Endodermal cell (in vitro differentiated cells): Measurements from ENCODE around the gene KRT33A. TPM values are rescaled to one million over a fixed set of nuclear protein-coding genes. Genes with fewer than 3 reads are reported as not detected.

ENCODE experiments used
- DNase-seq: peaks from one replicate; pipeline ENCODE4 v3.0.0-alpha.2; 2017
- H3K27ac ChIP-seq: 2 replicates; pipeline ENCODE4 v1.5.1; 2013; ENCODE audit warnings: mild to moderate bottlenecking, low read depth, low read length, moderate library complexity
- H3K27me3 ChIP-seq: 2 replicates; pipeline ENCODE4 v1.6.1; 2013; ENCODE audit warnings: mild to moderate bottlenecking, low read length, moderate library complexity; ENCODE audit not compliant: insufficient read depth, control insufficient read depth, poor library complexity, severe bottlenecking
- H3K36me3 ChIP-seq: 2 replicates; pipeline ENCODE4 v1.7.0; 2013; ENCODE audit warnings: mild to moderate bottlenecking, low read length, moderate library complexity; ENCODE audit not compliant: control insufficient read depth, insufficient read depth
- H3K4me1 ChIP-seq: one replicate; pipeline ENCODE4 v1.7.0; 2013; ENCODE audit warnings: low read length; ENCODE audit not compliant: control insufficient read depth, insufficient read depth
- H3K4me3 ChIP-seq: 2 replicates; pipeline ENCODE4 v1.5.1; 2013; ENCODE audit warnings: mild to moderate bottlenecking, low read length, moderate library complexity
- H3K9ac ChIP-seq: 2 replicates; pipeline ENCODE4 v1.6.1; 2013; ENCODE audit warnings: mild to moderate bottlenecking, low read length, moderate library complexity; ENCODE audit not compliant: poor library complexity, severe bottlenecking; ENCODE audit errors: extremely low read depth
- H3K9me3 ChIP-seq: 2 replicates; pipeline ENCODE4 v1.6.1; 2013; ENCODE audit warnings: mild to moderate bottlenecking, low read length, moderate library complexity; ENCODE audit not compliant: control insufficient read depth
- H3K27ac Mint-ChIP-seq: 2 replicates; pipeline ENCODE4 v1.8.0; 2020; ENCODE audit warnings: mixed read lengths
- H3K27me3 Mint-ChIP-seq: 2 replicates; pipeline ENCODE4 v1.8.0; 2021; ENCODE audit warnings: mild to moderate bottlenecking, mixed read lengths; ENCODE audit not compliant: insufficient read depth
- H3K36me3 Mint-ChIP-seq: 2 replicates; pipeline ENCODE4 v1.8.0; 2020; ENCODE audit warnings: low read depth, mixed read lengths
- H3K4me1 Mint-ChIP-seq: 2 replicates; pipeline ENCODE4 v1.8.0; 2020; ENCODE audit warnings: mixed read lengths
- H3K4me3 Mint-ChIP-seq: 2 replicates; pipeline ENCODE4 v1.8.0; 2020; ENCODE audit warnings: mild to moderate bottlenecking, moderate library complexity, mixed read lengths
- H3K9me3 Mint-ChIP-seq: 2 replicates; pipeline ENCODE4 v1.8.0; 2020; ENCODE audit warnings: mild to moderate bottlenecking, mixed read lengths
- CTCF ChIP-seq: fragments of 200-600 bp; sonication (generic); conservative IDR thresholded peaks from 2 replicates; pipeline ENCODE4 v1.5.0; 2021; ENCODE audit warnings: antibody characterized with exemption, mild to moderate bottlenecking
- WGBS, 2 experiments: methylation state at CpG; one replicate each; pipeline versions ENCODE4 v1.1.5 to v1.1.7; 2013; ENCODE audit warnings: missing lambda C conversion rate in 2 of 2, mixed read lengths in 1 of 2; ENCODE audit not compliant: insufficient coverage in 1 of 2, insufficient read length in 1 of 2; 5-methylcytosine and 5-hydroxymethylcytosine counted together
- total RNA-seq, 2 donors: library from RNA; stranded (reverse); fragmentation: NEBNext Ultra II Directional in 1 of 2; extraction: Animal tissue kit (Norgen Biotek cat#: 25700) in 1 of 2; gene quantifications; 2 replicates in 1 of 2; 3 replicates in 1 of 2; pipeline ENCODE4 v1.2.1, GENCODE V29; 2021

KRT33A gene
- total RNA-seq, 2 donors from 2014 or later = not detected

DNA sequence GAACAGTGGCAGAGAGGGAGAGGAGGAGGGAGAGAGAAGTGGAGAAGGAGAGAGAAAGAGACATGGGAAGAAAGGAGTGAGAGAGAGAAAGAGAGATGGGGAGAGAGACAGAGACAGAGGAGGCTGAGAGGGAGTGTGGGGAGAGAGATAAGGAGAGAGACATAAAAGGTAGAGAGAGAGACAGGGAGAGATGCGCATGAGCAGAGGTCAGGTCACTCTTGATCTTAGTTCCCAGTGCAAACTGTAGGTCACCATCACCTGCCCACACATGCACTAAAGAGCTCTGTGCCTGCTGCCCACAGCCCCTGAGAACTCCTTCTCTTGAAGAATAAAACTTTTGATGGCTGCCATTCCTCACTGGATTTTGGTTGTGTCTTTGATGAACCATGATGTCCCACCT is 14.9 kb downstream of the KRT33A start:
- H3K4me3 ChIP-seq = no peak overlapping the region
- DNase-seq = no peak
- H3K27ac Mint-ChIP-seq = no peak overlapping the region
- peaks cover 4% of the 10 kb centered on the region for H3K4me1 ChIP-seq
- H3K9me3 ChIP-seq = no peaks in the 10 kb centered on the region
- TF ChIP-seq CTCF = no peak
- H3K27me3 Mint-ChIP-seq = peaks cover 6% of the 10 kb centered on the region
- H3K36me3 ChIP-seq = no peaks in the 10 kb centered on the region
- H3K4me1 Mint-ChIP-seq = peaks cover 16% of the 10 kb centered on the region
- no peaks in the 10 kb centered on the region for H3K27me3 ChIP-seq
- H3K27ac ChIP-seq = no peak overlapping the region
- H3K36me3 Mint-ChIP-seq = no peaks in the 10 kb centered on the region
- peaks cover 17% of the 10 kb centered on the region for H3K9me3 Mint-ChIP-seq
- no peak overlapping the region for H3K9ac ChIP-seq
- H3K4me3 Mint-ChIP-seq = no peak overlapping the region
- WGBS, 2 experiments = 100% methylated on average over 1 of the region's 1 CpG

DNA sequence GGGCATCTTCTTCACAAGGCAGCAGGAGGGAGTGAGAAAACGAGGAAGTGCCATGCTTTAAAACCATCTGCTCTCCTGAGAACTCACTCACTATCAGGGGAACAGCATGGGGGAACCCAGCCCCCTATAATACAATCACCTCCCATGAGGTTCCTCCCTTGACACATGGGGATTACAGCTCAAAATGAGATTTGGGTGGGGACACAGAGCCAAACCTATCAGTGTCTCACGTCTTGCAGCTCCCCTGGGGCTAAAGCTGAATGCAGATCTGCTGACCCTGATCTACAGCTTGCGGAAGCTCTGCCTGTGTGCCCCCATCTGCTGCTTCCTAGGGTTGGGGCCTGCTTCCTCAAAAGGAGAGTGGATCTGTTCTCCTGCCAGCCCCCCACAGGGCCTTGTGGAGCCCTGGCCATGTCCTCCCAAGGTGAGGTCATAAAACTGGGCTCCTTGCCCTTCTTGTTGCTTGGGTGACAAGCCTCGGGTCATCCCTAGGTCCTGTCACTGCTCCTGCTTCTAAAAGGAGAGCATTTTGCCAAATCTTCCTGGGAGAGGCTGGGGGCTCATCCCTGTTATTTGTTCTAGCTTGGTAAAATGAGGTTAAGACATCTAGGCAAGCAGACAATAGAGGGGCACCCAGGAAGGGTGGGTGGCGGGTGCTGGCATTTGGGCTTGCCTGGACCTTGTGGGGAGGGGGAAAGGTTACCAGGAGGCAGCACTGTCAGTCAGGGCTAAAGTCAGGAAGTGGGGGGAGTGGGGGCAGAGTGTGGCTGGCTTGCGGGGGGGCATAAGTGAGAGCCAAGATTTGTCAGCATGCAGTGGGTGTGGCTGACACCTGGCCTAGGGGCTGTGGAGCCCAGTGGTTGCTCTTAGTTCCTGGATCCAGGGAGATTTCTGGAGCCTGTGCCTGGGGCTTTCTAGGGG is 16.0 kb downstream of the KRT33A start:
- no peak overlapping the region for H3K4me3 Mint-ChIP-seq
- no peaks in the 10 kb centered on the region for H3K36me3 Mint-ChIP-seq
- H3K9ac ChIP-seq = no peak overlapping the region
- no peak for TF ChIP-seq CTCF
- 42 to 59% methylated on average over 3 to 6 of the region's 6 CpGs for WGBS, 2 experiments
- peaks cover 4% of the 10 kb centered on the region for H3K4me1 ChIP-seq
- peaks cover 4% of the 10 kb centered on the region for H3K27me3 Mint-ChIP-seq
- peaks cover 15% of the 10 kb centered on the region for H3K9me3 Mint-ChIP-seq
- peaks cover 16% of the 10 kb centered on the region for H3K4me1 Mint-ChIP-seq
- H3K9me3 ChIP-seq = no peaks in the 10 kb centered on the region
- H3K27ac ChIP-seq = no peak overlapping the region
- no peak overlapping the region for H3K4me3 ChIP-seq
- no peaks in the 10 kb centered on the region for H3K27me3 ChIP-seq
- H3K27ac Mint-ChIP-seq = peak overlapping the region; percentile 39
- no peaks in the 10 kb centered on the region for H3K36me3 ChIP-seq
- peak; percentile 82 for DNase-seq

DNA sequence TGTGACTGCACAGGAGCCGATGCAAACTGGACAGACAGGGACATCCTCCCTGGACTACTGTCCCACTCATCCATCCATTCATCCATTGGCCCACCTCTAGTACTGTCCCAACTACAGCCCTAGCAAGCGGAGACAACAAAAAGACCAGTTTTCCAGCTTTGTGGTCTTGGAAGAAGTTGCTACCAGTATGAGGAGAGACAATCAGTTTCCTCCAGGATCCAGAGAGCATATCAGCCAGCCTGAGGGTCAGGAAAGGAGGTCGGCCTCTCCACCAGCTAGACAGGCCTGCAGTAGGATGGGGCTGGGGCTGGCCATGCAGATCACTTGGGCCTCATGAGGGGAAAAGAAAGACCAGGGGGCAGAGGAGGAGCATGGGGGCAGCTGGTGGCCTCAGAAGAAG is 16.8 kb downstream of the KRT33A start:
- Mint-ChIP-seq H3K27me3 (peaks cover 4% of the 10 kb centered on the region), H3K36me3 (no peaks in the 10 kb centered on the region), H3K4me3 (no peak overlapping the region), H3K9me3 (peaks cover 15% of the 10 kb centered on the region), H3K27ac (no peak overlapping the region), H3K4me1 (peaks cover 16% of the 10 kb centered on the region)
- no peak overlapping the region for H3K4me3 ChIP-seq
- peaks cover 4% of the 10 kb centered on the region for H3K4me1 ChIP-seq
- H3K36me3 ChIP-seq = no peaks in the 10 kb centered on the region
- H3K27me3 ChIP-seq = no peaks in the 10 kb centered on the region
- 86 to 90% methylated on average over 1 to 3 of the region's 3 CpGs for WGBS, 2 experiments
- no peak for TF ChIP-seq CTCF
- H3K27ac ChIP-seq = no peak overlapping the region
- DNase-seq = peak; percentile 42
- no peaks in the 10 kb centered on the region for H3K9me3 ChIP-seq
- H3K9ac ChIP-seq = no peak overlapping the region
